GM18873 (cell line): ENCODE measurements around the gene FXYD6.
A peak's percentile ranks its signal among the peaks of the same experiment; 100 is the strongest.

Source experiments
- ATAC-seq: cut with Tn5 transposase; IDR thresholded peaks from one replicate; pipeline ENCODE4 v1.9.1; 2021; ENCODE audit warnings: mild to moderate bottlenecking, moderate library complexity, moderate number of reproducible peaks; ENCODE audit not compliant: unreplicated experiment, low FRiP score

Gene FXYD6

GRCh38 chr11:117910941-117911655, 34.6 kb upstream of the FXYD6 start:
- no peak for ATAC-seq

GRCh38 chr11:117910525-117910924, 34.1 kb upstream of the FXYD6 start:
- ATAC-seq: no peak

GRCh38 chr11:117909611-117910382, 33.3 kb upstream of the FXYD6 start:
- no peak for ATAC-seq

- ATAC-seq: no peak
These were observed 32.6 kb upstream of the FXYD6 start for GRCh38 chr11:117908959-117909610.

- ATAC-seq: no peak
These were observed 31.8 kb upstream of the FXYD6 start for GRCh38 chr11:117908109-117908895.

GRCh38 chr11:117907276-117908108, 31.0 kb upstream of the FXYD6 start:
- peak; percentile 66 for ATAC-seq

- ATAC-seq: no peak
These were observed 30.3 kb upstream of the FXYD6 start for GRCh38 chr11:117906710-117907109.

GRCh38 chr11:117906126-117906525, 29.7 kb upstream of the FXYD6 start:
- no peak for ATAC-seq

GRCh38 chr11:117905524-117905923, 29.1 kb upstream of the FXYD6 start:
- ATAC-seq: no peak

- ATAC-seq: no peak
These were observed 27.3 kb upstream of the FXYD6 start for GRCh38 chr11:117903505-117904382.

- ATAC-seq: no peak
These were observed 25.8 kb upstream of the FXYD6 start for GRCh38 chr11:117902001-117902845.

GRCh38 chr11:117901601-117902000, 25.1 kb upstream of the FXYD6 start:
- ATAC-seq: no peak

- ATAC-seq: no peak
These were observed 24.4 kb upstream of the FXYD6 start for GRCh38 chr11:117900720-117901440.

GRCh38 chr11:117900121-117900648, 23.7 kb upstream of the FXYD6 start:
- ATAC-seq: peak; percentile 72

- ATAC-seq: no peak
These were observed 21.6 kb upstream of the FXYD6 start for GRCh38 chr11:117898059-117898458.

- no peak for ATAC-seq
These were observed 16.2 kb upstream of the FXYD6 start for GRCh38 chr11:117892651-117893050.

GRCh38 chr11:117891362-117891761, 14.9 kb upstream of the FXYD6 start:
- ATAC-seq: no peak
